Prostate gland (tissue), 2 donors: ENCODE results near the gene C12orf56.

Experiments
- CTCF ChIP-seq, 4 experiments: fragments of 200-600 bp in 2 of 4; fragments of 450-650 bp in 2 of 4; sonication (generic) in 2 of 4; IDR thresholded peaks; 1 replicate in 3 of 4; 2 replicates in 1 of 4; pipeline ENCODE4 v1.5.1; 2016 to 2019; ENCODE audit warnings: antibody characterized with exemption in 4 of 4, mild to moderate bottlenecking in 2 of 4, moderate library complexity in 2 of 4
- POLR2AphosphoS5 ChIP-seq: sonication (generic); formaldehyde crosslinking; IDR thresholded peaks from one replicate; pipeline ENCODE4 v1.6.1; 2017; ENCODE audit warnings: antibody characterized with exemption

- no peak for TF ChIP-seq CTCF (IDR thresholded peaks at IDR 0.05)
- TF ChIP-seq POLR2AphosphoS5 = no peak
Observed at GRCh38 chr12:64225626-64226025, 164.9 kb downstream of the C12orf56 start.
